ENCODE measurements around the gene CNTNAP2.

GRCh38 chr7:146728611-146729010 lies 612.0 kb downstream of the CNTNAP2 start:
- TF ChIP-seq, protein P1, sequence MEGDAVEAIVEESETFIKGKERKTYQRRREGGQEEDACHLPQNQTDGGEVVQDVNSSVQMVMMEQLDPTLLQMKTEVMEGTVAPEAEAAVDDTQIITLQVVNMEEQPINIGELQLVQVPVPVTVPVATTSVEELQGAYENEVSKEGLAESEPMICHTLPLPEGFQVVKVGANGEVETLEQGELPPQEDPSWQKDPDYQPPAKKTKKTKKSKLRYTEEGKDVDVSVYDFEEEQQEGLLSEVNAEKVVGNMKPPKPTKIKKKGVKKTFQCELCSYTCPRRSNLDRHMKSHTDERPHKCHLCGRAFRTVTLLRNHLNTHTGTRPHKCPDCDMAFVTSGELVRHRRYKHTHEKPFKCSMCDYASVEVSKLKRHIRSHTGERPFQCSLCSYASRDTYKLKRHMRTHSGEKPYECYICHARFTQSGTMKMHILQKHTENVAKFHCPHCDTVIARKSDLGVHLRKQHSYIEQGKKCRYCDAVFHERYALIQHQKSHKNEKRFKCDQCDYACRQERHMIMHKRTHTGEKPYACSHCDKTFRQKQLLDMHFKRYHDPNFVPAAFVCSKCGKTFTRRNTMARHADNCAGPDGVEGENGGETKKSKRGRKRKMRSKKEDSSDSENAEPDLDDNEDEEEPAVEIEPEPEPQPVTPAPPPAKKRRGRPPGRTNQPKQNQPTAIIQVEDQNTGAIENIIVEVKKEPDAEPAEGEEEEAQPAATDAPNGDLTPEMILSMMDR (IDR thresholded peaks at IDR 0.05) = no peak
- no peak for TF ChIP-seq SIN3A (IDR thresholded peaks at IDR 0.05; ENCODE audit: borderline replicate concordance, insufficient read depth, low read depth, low read length)
- no peak for TF ChIP-seq POLR2AphosphoS5 (IDR thresholded peaks at IDR 0.05; ENCODE audit: low read depth, low read length)
- TF ChIP-seq, protein P2, sequence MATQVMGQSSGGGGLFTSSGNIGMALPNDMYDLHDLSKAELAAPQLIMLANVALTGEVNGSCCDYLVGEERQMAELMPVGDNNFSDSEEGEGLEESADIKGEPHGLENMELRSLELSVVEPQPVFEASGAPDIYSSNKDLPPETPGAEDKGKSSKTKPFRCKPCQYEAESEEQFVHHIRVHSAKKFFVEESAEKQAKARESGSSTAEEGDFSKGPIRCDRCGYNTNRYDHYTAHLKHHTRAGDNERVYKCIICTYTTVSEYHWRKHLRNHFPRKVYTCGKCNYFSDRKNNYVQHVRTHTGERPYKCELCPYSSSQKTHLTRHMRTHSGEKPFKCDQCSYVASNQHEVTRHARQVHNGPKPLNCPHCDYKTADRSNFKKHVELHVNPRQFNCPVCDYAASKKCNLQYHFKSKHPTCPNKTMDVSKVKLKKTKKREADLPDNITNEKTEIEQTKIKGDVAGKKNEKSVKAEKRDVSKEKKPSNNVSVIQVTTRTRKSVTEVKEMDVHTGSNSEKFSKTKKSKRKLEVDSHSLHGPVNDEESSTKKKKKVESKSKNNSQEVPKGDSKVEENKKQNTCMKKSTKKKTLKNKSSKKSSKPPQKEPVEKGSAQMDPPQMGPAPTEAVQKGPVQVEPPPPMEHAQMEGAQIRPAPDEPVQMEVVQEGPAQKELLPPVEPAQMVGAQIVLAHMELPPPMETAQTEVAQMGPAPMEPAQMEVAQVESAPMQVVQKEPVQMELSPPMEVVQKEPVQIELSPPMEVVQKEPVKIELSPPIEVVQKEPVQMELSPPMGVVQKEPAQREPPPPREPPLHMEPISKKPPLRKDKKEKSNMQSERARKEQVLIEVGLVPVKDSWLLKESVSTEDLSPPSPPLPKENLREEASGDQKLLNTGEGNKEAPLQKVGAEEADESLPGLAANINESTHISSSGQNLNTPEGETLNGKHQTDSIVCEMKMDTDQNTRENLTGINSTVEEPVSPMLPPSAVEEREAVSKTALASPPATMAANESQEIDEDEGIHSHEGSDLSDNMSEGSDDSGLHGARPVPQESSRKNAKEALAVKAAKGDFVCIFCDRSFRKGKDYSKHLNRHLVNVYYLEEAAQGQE (IDR thresholded peaks at IDR 0.05; ENCODE audit: insufficient read depth in 1 of 2, low read depth in 2 of 2, low read length in 1 of 2) = no peak
- TF ChIP-seq TCF7L2 (IDR thresholded peaks at IDR 0.05; ENCODE audit: low read depth, low read length) = no peak
